Stimulated activated CD8-positive, alpha-beta memory T cell treated with anti-CD3 and anti-CD28 coated beads, Interleukin-15, amount 100 ng/mL, for 24 hours (primary cell): Measurements from ENCODE around the gene DPP9.
A peak's percentile ranks its signal among the peaks of the same experiment; 100 is the strongest.
"Not testable (repeated sequence)": the region's sequence is repeated elsewhere in the genome, so short reads cannot be mapped to it uniquely, and the experiment has no call there.

ENCODE experiments used
- DNase-seq: peaks from one replicate; pipeline ENCODE4 v3.0.0-alpha.2; 2020; ENCODE audit warnings: low read depth

Gene DPP9

GRCh38 chr19:4738734-4739133 lies 15.1 kb upstream of the DPP9 start:
- no peak for DNase-seq

- DNase-seq, result no peak
These were observed 14.4 kb upstream of the DPP9 start for GRCh38 chr19:4737955-4738600.

- no peak for DNase-seq
These were observed 10.2 kb upstream of the DPP9 start for GRCh38 chr19:4733755-4734345.

GRCh38 chr19:4732680-4733114 lies 9.1 kb upstream of the DPP9 start:
- DNase-seq, result no peak

- peak; percentile 21 for DNase-seq
These were observed 7.1 kb upstream of the DPP9 start for GRCh38 chr19:4730740-4731171.

- no peak for DNase-seq
These were observed 5.2 kb upstream of the DPP9 start for GRCh38 chr19:4728871-4729270.

- DNase-seq, result no peak
These were observed 709 bp downstream of the DPP9 start for GRCh38 chr19:4722671-4723594.

GRCh38 chr19:4721196-4721595 lies 2.4 kb downstream of the DPP9 start:
- DNase-seq, result no peak

- no peak for DNase-seq
These were observed 3.5 kb downstream of the DPP9 start for GRCh38 chr19:4720037-4720700.

GRCh38 chr19:4719499-4719866 lies 4.2 kb downstream of the DPP9 start:
- DNase-seq, result no peak

GRCh38 chr19:4717966-4718701 lies 5.5 kb downstream of the DPP9 start:
- no peak for DNase-seq

GRCh38 chr19:4717191-4717965 lies 6.3 kb downstream of the DPP9 start:
- no peak for DNase-seq

GRCh38 chr19:4715529-4716221 lies 8.0 kb downstream of the DPP9 start:
- DNase-seq, result no peak

GRCh38 chr19:4715178-4715528 lies 8.5 kb downstream of the DPP9 start:
- DNase-seq, result not testable (repeated sequence)

- no peak for DNase-seq
These were observed 9.6 kb downstream of the DPP9 start for GRCh38 chr19:4714016-4714415.

GRCh38 chr19:4713384-4713951 lies 10.2 kb downstream of the DPP9 start:
- DNase-seq, result no peak

GRCh38 chr19:4712771-4713170 lies 10.9 kb downstream of the DPP9 start:
- no peak for DNase-seq

GRCh38 chr19:4711211-4711610 lies 12.4 kb downstream of the DPP9 start:
- no peak for DNase-seq

GRCh38 chr19:4710281-4710600 lies 13.4 kb downstream of the DPP9 start:
- no peak for DNase-seq
